ENCODE data around the gene ATP5F1D.

DNA sequence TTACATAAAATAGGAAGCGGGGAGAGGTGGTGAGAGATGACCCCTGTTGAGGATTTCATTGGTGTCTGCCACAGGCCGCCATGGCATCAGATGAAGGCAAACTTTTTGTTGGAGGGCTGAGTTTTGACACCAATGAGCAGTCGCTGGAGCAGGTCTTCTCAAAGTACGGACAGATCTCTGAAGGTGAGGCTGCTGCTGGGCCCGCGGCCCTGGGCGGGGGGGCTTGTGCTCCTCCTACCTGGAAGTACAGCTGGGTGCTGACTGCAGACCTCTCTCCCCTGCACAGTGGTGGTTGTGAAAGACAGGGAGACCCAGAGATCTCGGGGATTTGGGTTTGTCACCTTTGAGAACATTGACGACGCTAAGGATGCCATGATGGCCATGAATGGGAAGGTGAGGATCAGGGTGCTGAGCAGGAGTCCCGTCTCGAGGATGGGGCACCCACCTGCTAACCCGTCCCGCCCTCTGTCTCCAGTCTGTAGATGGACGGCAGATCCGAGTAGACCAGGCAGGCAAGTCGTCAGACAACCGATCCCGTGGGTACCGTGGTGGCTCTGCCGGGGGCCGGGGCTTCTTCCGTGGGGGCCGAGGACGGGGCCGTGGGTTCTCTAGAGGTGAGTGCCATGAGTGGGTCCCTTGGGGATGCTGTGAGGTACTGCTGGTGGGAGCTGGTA is 29.4 kb downstream of the ATP5F1D start:
- TF ChIP-seq, protein P1, sequence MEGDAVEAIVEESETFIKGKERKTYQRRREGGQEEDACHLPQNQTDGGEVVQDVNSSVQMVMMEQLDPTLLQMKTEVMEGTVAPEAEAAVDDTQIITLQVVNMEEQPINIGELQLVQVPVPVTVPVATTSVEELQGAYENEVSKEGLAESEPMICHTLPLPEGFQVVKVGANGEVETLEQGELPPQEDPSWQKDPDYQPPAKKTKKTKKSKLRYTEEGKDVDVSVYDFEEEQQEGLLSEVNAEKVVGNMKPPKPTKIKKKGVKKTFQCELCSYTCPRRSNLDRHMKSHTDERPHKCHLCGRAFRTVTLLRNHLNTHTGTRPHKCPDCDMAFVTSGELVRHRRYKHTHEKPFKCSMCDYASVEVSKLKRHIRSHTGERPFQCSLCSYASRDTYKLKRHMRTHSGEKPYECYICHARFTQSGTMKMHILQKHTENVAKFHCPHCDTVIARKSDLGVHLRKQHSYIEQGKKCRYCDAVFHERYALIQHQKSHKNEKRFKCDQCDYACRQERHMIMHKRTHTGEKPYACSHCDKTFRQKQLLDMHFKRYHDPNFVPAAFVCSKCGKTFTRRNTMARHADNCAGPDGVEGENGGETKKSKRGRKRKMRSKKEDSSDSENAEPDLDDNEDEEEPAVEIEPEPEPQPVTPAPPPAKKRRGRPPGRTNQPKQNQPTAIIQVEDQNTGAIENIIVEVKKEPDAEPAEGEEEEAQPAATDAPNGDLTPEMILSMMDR (IDR thresholded peaks at IDR 0.05; ENCODE audit: insufficient read depth, low read length), result no peak
- no peak; the same call in none of the 2 replicates for TF ChIP-seq POLR2AphosphoS5 (IDR thresholded peaks at IDR 0.05; ENCODE audit: low read depth)
- TF ChIP-seq GABPA (IDR thresholded peaks at IDR 0.05; ENCODE audit: low read depth), result no peak

Measured in HL-60 (cell line).